IPS-15b (cell line): ENCODE measurements around the gene AKAP8.
A peak's percentile ranks its signal among the peaks of the same experiment; 100 is the strongest.

ENCODE experiments used
- H3K27me3 ChIP-seq: one replicate; pipeline ENCODE4 v1.6.1; 2013; ENCODE audit warnings: low read length; ENCODE audit not compliant: control insufficient read depth, insufficient read depth
- H3K36me3 ChIP-seq: one replicate; pipeline ENCODE4 v1.6.1; 2013; ENCODE audit warnings: low read length; ENCODE audit not compliant: control insufficient read depth, insufficient read depth
- H3K4me1 ChIP-seq: one replicate; pipeline ENCODE4 v1.6.1; 2013; ENCODE audit warnings: mild to moderate bottlenecking, low read length; ENCODE audit not compliant: control insufficient read depth, insufficient read depth
- H3K4me3 ChIP-seq: one replicate; pipeline ENCODE4 v1.5.1; 2013; ENCODE audit warnings: low read depth, low read length
- H3K9ac ChIP-seq: one replicate; pipeline ENCODE4 v1.6.1; 2013; ENCODE audit warnings: low read depth, mild to moderate bottlenecking, low read length
- H3K9me3 ChIP-seq: one replicate; pipeline ENCODE4 v1.6.1; 2013; ENCODE audit warnings: mild to moderate bottlenecking, low read length; ENCODE audit not compliant: control insufficient read depth, insufficient read depth

Gene AKAP8

GRCh38 chr19:15320116-15320515 lies 59.5 kb downstream of the AKAP8 start:
- Histone ChIP-seq H3K27me3 (no peaks in the 10 kb centered on the region), H3K36me3 (no peaks in the 10 kb centered on the region), H3K4me1 (peaks cover 26% of the 10 kb centered on the region), H3K9me3 (no peaks in the 10 kb centered on the region), H3K9ac (no peak overlapping the region), H3K4me3 (no peak overlapping the region)

- Histone ChIP-seq H3K9ac (peak overlapping the region; percentile 30), H3K9me3 (no peaks in the 10 kb centered on the region), H3K27me3 (no peaks in the 10 kb centered on the region), H3K36me3 (no peaks in the 10 kb centered on the region), H3K4me1 (peaks cover 22% of the 10 kb centered on the region), H3K4me3 (no peak overlapping the region)
Observed at GRCh38 chr19:15318241-15318691, 61.3 kb downstream of the AKAP8 start.

- no peak overlapping the region for H3K9ac ChIP-seq
- no peak overlapping the region for H3K4me3 ChIP-seq
- H3K36me3 ChIP-seq: no peaks in the 10 kb centered on the region
- peaks cover 22% of the 10 kb centered on the region for H3K4me1 ChIP-seq
- H3K9me3 ChIP-seq: no peaks in the 10 kb centered on the region
- H3K27me3 ChIP-seq: no peaks in the 10 kb centered on the region
Observed at GRCh38 chr19:15317392-15318071, 62.1 kb downstream of the AKAP8 start.

GRCh38 chr19:15316498-15316897 lies 63.1 kb downstream of the AKAP8 start:
- no peak overlapping the region for H3K9ac ChIP-seq
- H3K36me3 ChIP-seq: peaks cover 2% of the 10 kb centered on the region
- no peak overlapping the region for H3K4me3 ChIP-seq
- no peaks in the 10 kb centered on the region for H3K9me3 ChIP-seq
- H3K4me1 ChIP-seq: peaks cover 22% of the 10 kb centered on the region
- no peaks in the 10 kb centered on the region for H3K27me3 ChIP-seq

- Histone ChIP-seq H3K4me3 (no peak overlapping the region), H3K9ac (no peak overlapping the region), H3K4me1 (peaks cover 22% of the 10 kb centered on the region)
Observed at GRCh38 chr19:15315101-15315500, 64.5 kb downstream of the AKAP8 start.

GRCh38 chr19:15313649-15314279 lies 65.8 kb downstream of the AKAP8 start:
- Histone ChIP-seq H3K27me3 (no peaks in the 10 kb centered on the region), H3K9me3 (no peaks in the 10 kb centered on the region), H3K4me1 (peaks cover 21% of the 10 kb centered on the region), H3K4me3 (no peak overlapping the region), H3K9ac (no peak overlapping the region), H3K36me3 (peaks cover 2% of the 10 kb centered on the region)

More at GRCh38 chr19:15315101-15315500, 64.5 kb downstream of the AKAP8 start:
- H3K9me3 ChIP-seq: no peaks in the 10 kb centered on the region
- no peaks in the 10 kb centered on the region for H3K27me3 ChIP-seq
- peaks cover 2% of the 10 kb centered on the region for H3K36me3 ChIP-seq

GRCh38 chr19:15307169-15307568 lies 72.4 kb downstream of the AKAP8 start:
- H3K9ac ChIP-seq: no peak overlapping the region

GRCh38 chr19:15305582-15306334 lies 73.8 kb downstream of the AKAP8 start:
- Histone ChIP-seq H3K27me3 (no peaks in the 10 kb centered on the region), H3K4me1 (peaks cover 8% of the 10 kb centered on the region), H3K36me3 (no peaks in the 10 kb centered on the region)

More at GRCh38 chr19:15307169-15307568, 72.4 kb downstream of the AKAP8 start:
- H3K36me3 ChIP-seq: peaks cover 2% of the 10 kb centered on the region
- peaks cover 5% of the 10 kb centered on the region for H3K4me1 ChIP-seq
- no peaks in the 10 kb centered on the region for H3K27me3 ChIP-seq
- no peaks in the 10 kb centered on the region for H3K9me3 ChIP-seq
- H3K4me3 ChIP-seq: no peak overlapping the region

GRCh38 chr19:15304140-15304705 lies 75.4 kb downstream of the AKAP8 start:
- H3K9ac ChIP-seq: peak overlapping the region; percentile 26

More at GRCh38 chr19:15305582-15306334, 73.8 kb downstream of the AKAP8 start:
- Histone ChIP-seq H3K9me3 (no peaks in the 10 kb centered on the region), H3K4me3 (no peak overlapping the region), H3K9ac (no peak overlapping the region)

More at GRCh38 chr19:15304140-15304705, 75.4 kb downstream of the AKAP8 start:
- Histone ChIP-seq H3K36me3 (no peaks in the 10 kb centered on the region), H3K4me1 (peaks cover 10% of the 10 kb centered on the region), H3K9me3 (no peaks in the 10 kb centered on the region), H3K27me3 (no peaks in the 10 kb centered on the region), H3K4me3 (no peak overlapping the region)
